ENCODE results near the gene RXFP1.
A peak's percentile ranks its signal among the peaks of the same experiment; 100 is the strongest.

Gene RXFP1

GRCh38 chr4:158521484-158522088 lies at the start of gene RXFP1:
Gene RXFP1, plus strand, starts transcription at chr4:158521882. Its CDS starts 95 bp downstream, at chr4:158521977.
- DNase-seq (ENCODE audit: low read depth in 2 of 3, low spot score in 2 of 3), result no peak

- DNase-seq (ENCODE audit: low read depth in 2 of 3, low spot score in 2 of 3), result no peak
Measured at GRCh38 chr4:158481811-158482210, 39.9 kb upstream of the RXFP1 start.

- no peak for DNase-seq (ENCODE audit: low read depth in 2 of 3, low spot score in 2 of 3)
Measured at GRCh38 chr4:158484173-158484885, 37.4 kb upstream of the RXFP1 start.

- DNase-seq (ENCODE audit: low read depth in 2 of 3, low spot score in 2 of 3), result no peak
Measured at GRCh38 chr4:158490629-158491028, 31.1 kb upstream of the RXFP1 start.

- DNase-seq (ENCODE audit: low read depth in 2 of 3, low spot score in 2 of 3), result no peak
Measured at GRCh38 chr4:158492391-158492790, 29.3 kb upstream of the RXFP1 start.

- DNase-seq (ENCODE audit: low read depth in 2 of 3, low spot score in 2 of 3), result peak in 1 of 3 experiments; percentile 6
Measured at GRCh38 chr4:158496030-158496741, 25.5 kb upstream of the RXFP1 start.

- DNase-seq (ENCODE audit: low read depth in 2 of 3, low spot score in 2 of 3), result no peak
Measured at GRCh38 chr4:158500054-158500453, 21.6 kb upstream of the RXFP1 start.

- DNase-seq (ENCODE audit: low read depth in 2 of 3, low spot score in 2 of 3), result no peak
Measured at GRCh38 chr4:158513256-158513655, 8.4 kb upstream of the RXFP1 start.

GRCh38 chr4:158519226-158519625 lies 2.5 kb upstream of the RXFP1 start:
- no peak for DNase-seq (ENCODE audit: low read depth in 2 of 3, low spot score in 2 of 3)

- DNase-seq (ENCODE audit: low read depth in 2 of 3, low spot score in 2 of 3), result no peak
Measured at GRCh38 chr4:158523990-158524535, 2.4 kb downstream of the RXFP1 start.

GRCh38 chr4:158527516-158527915 lies 5.8 kb downstream of the RXFP1 start:
- DNase-seq (ENCODE audit: low read depth in 2 of 3, low spot score in 2 of 3), result no peak

- no peak for DNase-seq (ENCODE audit: low read depth in 2 of 3, low spot score in 2 of 3)
Measured at GRCh38 chr4:158529505-158529904, 7.8 kb downstream of the RXFP1 start.

- no peak for DNase-seq (ENCODE audit: low read depth in 2 of 3, low spot score in 2 of 3)
Measured at GRCh38 chr4:158530381-158530780, 8.7 kb downstream of the RXFP1 start.

GRCh38 chr4:158530898-158531297 lies 9.2 kb downstream of the RXFP1 start:
- DNase-seq (ENCODE audit: low read depth in 2 of 3, low spot score in 2 of 3), result no peak

- no peak for DNase-seq (ENCODE audit: low read depth in 2 of 3, low spot score in 2 of 3)
Measured at GRCh38 chr4:158532556-158533231, 11.0 kb downstream of the RXFP1 start.

GRCh38 chr4:158534727-158535126 lies 13.0 kb downstream of the RXFP1 start:
- no peak for DNase-seq (ENCODE audit: low read depth in 2 of 3, low spot score in 2 of 3)

- no peak for DNase-seq (ENCODE audit: low read depth in 2 of 3, low spot score in 2 of 3)
Measured at GRCh38 chr4:158535130-158535614, 13.5 kb downstream of the RXFP1 start.

- no peak for DNase-seq (ENCODE audit: low read depth in 2 of 3, low spot score in 2 of 3)
Measured at GRCh38 chr4:158536833-158537232, 15.2 kb downstream of the RXFP1 start.

- DNase-seq (ENCODE audit: low read depth in 2 of 3, low spot score in 2 of 3), result no peak
Measured at GRCh38 chr4:158538176-158538575, 16.5 kb downstream of the RXFP1 start.

- no peak for DNase-seq (ENCODE audit: low read depth in 2 of 3, low spot score in 2 of 3)
Measured at GRCh38 chr4:158538911-158539310, 17.2 kb downstream of the RXFP1 start.
